GM12875 (cell line): Measurements from ENCODE around the gene MED31.

ENCODE experiments used
- H3K4me3 ChIP-seq: one replicate; pipeline ENCODE4 v1.5.1; 2011; ENCODE audit warnings: low read depth, low read length, control low read depth
- CTCF ChIP-seq: IDR thresholded peaks from 2 replicates; pipeline ENCODE4 v1.5.1; 2011; ENCODE audit warnings: low read depth, mild to moderate bottlenecking, control low read depth, inconsistent platforms, low read length, moderate library complexity, borderline replicate concordance; ENCODE audit not compliant: insufficient read depth

MED31 gene

GRCh38 chr17:6677946-6678345 is 26.5 kb upstream of the MED31 start:
- H3K4me3 ChIP-seq: no peak overlapping the region
- TF ChIP-seq CTCF: no peak

- H3K4me3 ChIP-seq: no peak overlapping the region
- TF ChIP-seq CTCF: no peak
Observed at GRCh38 chr17:6677158-6677831, 25.9 kb upstream of the MED31 start.

GRCh38 chr17:6676802-6677157 is 25.4 kb upstream of the MED31 start:
- H3K4me3 ChIP-seq: no peak overlapping the region
- TF ChIP-seq CTCF: no peak

- H3K4me3 ChIP-seq: no peak overlapping the region
- TF ChIP-seq CTCF: no peak
Observed at GRCh38 chr17:6675201-6675825, 23.9 kb upstream of the MED31 start.

GRCh38 chr17:6674586-6674985 is 23.2 kb upstream of the MED31 start:
- no peak overlapping the region for H3K4me3 ChIP-seq
- no peak for TF ChIP-seq CTCF

GRCh38 chr17:6671431-6671830 is 20.0 kb upstream of the MED31 start:
- TF ChIP-seq CTCF: no peak
- no peak overlapping the region for H3K4me3 ChIP-seq

- TF ChIP-seq CTCF: no peak
- no peak overlapping the region for H3K4me3 ChIP-seq
Observed at GRCh38 chr17:6670999-6671398, 19.6 kb upstream of the MED31 start.
